Brain microvascular endothelial cell (primary cell): Measurements from ENCODE around the gene SNX3.
"Not testable (repeated sequence)": the region's sequence is repeated elsewhere in the genome, so short reads cannot be mapped to it uniquely, and the experiment has no call there.

Source experiments
- DNase-seq: peaks from one replicate; pipeline ENCODE4 v3.0.0-alpha.2; 2020
- H3K27ac ChIP-seq: fragments of 250-450 bp; sonication (Bioruptor Pico); 2 replicates; pipeline ENCODE4 v1.5.1; 2020; ENCODE audit warnings: mild to moderate bottlenecking, moderate library complexity
- H3K27me3 ChIP-seq: fragments of 250-450 bp; sonication (Bioruptor Pico); replicated peaks from 2 replicates; pipeline ENCODE4 v1.5.1; 2020; ENCODE audit warnings: mild to moderate bottlenecking
- H3K36me3 ChIP-seq: fragments of 250-450 bp; sonication (Bioruptor Pico); replicated peaks from 2 replicates; pipeline ENCODE4 v1.5.1; 2020; ENCODE audit warnings: mild to moderate bottlenecking
- H3K4me3 ChIP-seq: 2 replicates; pipeline ENCODE4 v1.5.1; 2011; ENCODE audit warnings: low read depth, mild to moderate bottlenecking, control low read depth, low read length, moderate library complexity
- CTCF ChIP-seq: IDR thresholded peaks from 2 replicates; pipeline ENCODE4 v1.5.1; 2011; ENCODE audit warnings: low read depth, mild to moderate bottlenecking, moderate library complexity, low read length, control low read depth, inconsistent platforms; ENCODE audit errors: missing control alignments
- in situ Hi-C: cut with HindIII; loops from 2 replicates; pipeline ENCODE4 v1.10.0; 2017; ENCODE audit warnings: low sequenced_read_pairs, low pct_ligation_motif_present

Gene SNX3

GRCh38 chr6:108253241-108253640 lies 7.6 kb downstream of the SNX3 start:
- in situ Hi-C loops = no loop called here
- Histone ChIP-seq H3K36me3 (no peaks in the 10 kb centered on the region), H3K27me3 (no peaks in the 10 kb centered on the region), H3K27ac (no peak overlapping the region), H3K4me3 (no peak overlapping the region)
- TF ChIP-seq CTCF = no peak
- DNase-seq = no peak

- DNase-seq = no peak
- no peak overlapping the region for H3K4me3 ChIP-seq
- no peaks in the 10 kb centered on the region for H3K36me3 ChIP-seq
- in situ Hi-C loops = no loop called here
- no peaks in the 10 kb centered on the region for H3K27me3 ChIP-seq
- no peak for TF ChIP-seq CTCF
- H3K27ac ChIP-seq = no peak overlapping the region
Observed at GRCh38 chr6:108252055-108252454, 8.8 kb downstream of the SNX3 start.

GRCh38 chr6:108251252-108251651 lies 9.6 kb downstream of the SNX3 start:
- in situ Hi-C loops = no loop called here
- H3K36me3 ChIP-seq = no peaks in the 10 kb centered on the region
- H3K27me3 ChIP-seq = no peaks in the 10 kb centered on the region
- H3K27ac ChIP-seq = no peak overlapping the region
- no peak overlapping the region for H3K4me3 ChIP-seq
- DNase-seq = no peak
- TF ChIP-seq CTCF = no peak

- peak; percentile 50 for DNase-seq
Observed at GRCh38 chr6:108250240-108250866, 10.5 kb downstream of the SNX3 start.

GRCh38 chr6:108247965-108248536 lies 12.8 kb downstream of the SNX3 start:
- H3K27me3 ChIP-seq = no peaks in the 10 kb centered on the region
- DNase-seq = no peak
- no peaks in the 10 kb centered on the region for H3K36me3 ChIP-seq
- no peak overlapping the region for H3K27ac ChIP-seq
- TF ChIP-seq CTCF = no peak
- no peak overlapping the region for H3K4me3 ChIP-seq
- in situ Hi-C loops = no loop called here

More at GRCh38 chr6:108250240-108250866, 10.5 kb downstream of the SNX3 start:
- Histone ChIP-seq H3K4me3 (no peak overlapping the region), H3K27ac (no peak overlapping the region), H3K36me3 (no peaks in the 10 kb centered on the region), H3K27me3 (no peaks in the 10 kb centered on the region)
- TF ChIP-seq CTCF = peak; percentile 61
- in situ Hi-C loops = no loop called here

GRCh38 chr6:108245095-108245494 lies 15.7 kb downstream of the SNX3 start:
- in situ Hi-C loops, DNase-seq, H3K4me3 ChIP-seq: not testable (repeated sequence)

More at GRCh38 chr6:108245095-108245494, 15.7 kb downstream of the SNX3 start:
- not testable (repeated sequence) for H3K27ac ChIP-seq, H3K36me3 ChIP-seq, H3K27me3 ChIP-seq
